Kidney tubule cell (primary cell): ENCODE results near the gene NTN1.
A peak's percentile ranks its signal among the peaks of the same experiment; 100 is the strongest.
"Not testable (repeated sequence)": the region's sequence is repeated elsewhere in the genome, so short reads cannot be mapped to it uniquely, and the experiment has no call there.

Source experiments
- DNase-seq: peaks from one replicate; pipeline ENCODE4 v3.0.0-alpha.2; 2018; ENCODE audit warnings: low spot score

The NTN1 gene

DNA sequence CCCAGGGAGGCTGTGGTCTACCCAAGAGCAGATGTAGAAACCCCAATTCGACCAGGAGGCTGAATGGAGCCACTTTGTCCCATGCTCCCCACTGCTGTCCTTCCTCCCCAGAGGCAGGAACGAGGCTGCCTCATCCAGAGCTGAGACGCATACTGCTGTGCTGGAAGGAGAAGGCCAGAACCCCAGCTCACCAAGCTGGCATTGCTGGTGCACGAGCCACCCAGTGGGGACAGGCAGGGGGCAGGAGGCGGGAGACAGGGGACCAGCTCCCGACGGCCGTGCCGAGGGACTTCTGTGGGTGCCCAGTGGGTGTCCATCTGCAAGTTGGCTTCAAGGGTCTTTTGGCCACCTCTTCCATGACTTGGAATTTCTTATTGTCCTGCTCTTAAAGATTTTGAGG is 66.6 kb downstream of the NTN1 start:
- no peak for DNase-seq

DNA sequence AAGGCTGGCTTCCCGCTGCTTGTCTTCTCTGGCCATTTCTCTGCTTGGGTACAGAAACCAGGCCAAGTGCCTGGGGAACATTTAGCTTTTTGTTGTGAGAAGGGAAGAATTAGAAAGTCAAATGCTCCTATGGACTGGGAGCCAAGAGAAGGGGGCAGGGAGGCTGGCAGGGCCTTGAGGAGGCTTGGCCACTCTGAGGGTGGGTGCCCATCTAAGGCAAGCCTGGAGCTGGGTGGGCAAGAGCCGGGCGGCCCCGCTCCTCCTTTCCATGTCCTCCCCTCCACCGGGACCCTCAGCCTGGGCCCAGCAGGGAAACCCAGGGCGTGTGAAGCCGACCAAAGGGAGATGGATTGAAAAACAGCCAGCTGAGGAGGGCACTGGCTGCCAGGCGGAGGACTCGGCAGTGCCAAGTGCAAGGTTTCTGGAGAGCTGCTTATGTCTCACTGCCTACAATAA is 69.4 kb downstream of the NTN1 start:
- DNase-seq = no peak

DNA sequence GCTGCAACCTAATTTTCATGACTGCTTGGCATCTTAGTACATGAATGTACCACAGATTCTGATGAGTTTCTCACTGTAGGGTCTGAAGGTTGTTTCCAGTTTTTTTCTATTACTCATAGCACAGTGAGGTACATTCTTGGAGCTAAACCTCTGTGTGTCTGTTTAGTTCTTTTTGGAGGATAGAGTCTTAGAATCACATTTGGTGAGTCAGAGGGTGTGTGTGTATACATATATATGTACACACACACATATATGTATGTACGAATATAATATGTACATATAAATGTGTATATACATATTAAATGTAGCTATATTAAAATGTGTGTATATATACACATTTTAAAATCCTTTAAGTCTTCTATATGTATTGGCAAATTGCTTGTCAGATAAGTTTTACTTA is 72.9 kb downstream of the NTN1 start:
- no peak for DNase-seq

DNA sequence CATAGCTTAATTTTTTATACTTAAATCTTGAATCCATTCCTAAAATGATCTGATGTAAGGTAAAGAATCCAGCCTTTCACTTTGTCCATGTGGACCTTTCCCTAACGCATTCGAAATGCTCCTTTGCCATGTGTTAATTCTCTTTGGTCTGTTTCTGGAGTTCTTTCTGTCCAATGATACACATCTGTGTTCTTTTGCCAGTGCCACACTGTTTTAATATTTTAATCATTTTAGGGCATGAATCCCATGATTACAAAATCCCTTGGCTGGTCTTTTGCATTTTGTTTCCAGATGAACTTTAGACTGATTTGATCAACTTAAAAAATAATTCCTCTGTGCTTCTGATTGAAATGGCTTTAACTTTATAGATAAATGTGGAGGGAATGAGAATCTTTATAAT is 74.1 kb downstream of the NTN1 start:
- DNase-seq = no peak

DNA sequence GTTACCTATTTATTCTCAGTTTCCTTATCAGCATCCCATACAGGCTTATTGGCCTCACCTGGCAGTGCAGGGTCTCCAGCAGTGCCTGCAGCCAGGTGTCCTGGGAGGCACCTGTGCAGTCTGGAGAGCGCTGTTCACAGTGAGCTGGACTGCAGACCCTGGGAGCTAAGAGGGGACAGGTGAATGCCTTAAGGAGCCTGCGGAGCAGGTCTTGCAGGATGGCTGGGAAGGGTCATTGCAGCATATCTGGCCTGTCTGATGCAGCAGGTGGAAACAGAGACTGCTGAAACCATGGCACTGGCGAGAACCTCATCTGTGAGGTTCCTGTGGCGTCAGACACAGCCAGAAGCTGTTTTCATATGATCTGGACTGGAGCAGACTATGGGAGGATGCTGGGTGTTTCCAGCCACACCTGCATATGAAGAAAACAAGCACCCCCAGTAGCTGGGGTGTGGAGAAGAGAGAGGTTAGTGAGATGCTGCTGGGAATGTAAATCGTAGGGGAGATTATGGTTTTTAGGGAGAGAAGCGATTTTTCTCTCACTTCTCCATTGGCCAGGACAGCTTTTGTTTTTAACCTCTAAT is 77.0 kb downstream of the NTN1 start:
- DNase-seq = no peak

DNA sequence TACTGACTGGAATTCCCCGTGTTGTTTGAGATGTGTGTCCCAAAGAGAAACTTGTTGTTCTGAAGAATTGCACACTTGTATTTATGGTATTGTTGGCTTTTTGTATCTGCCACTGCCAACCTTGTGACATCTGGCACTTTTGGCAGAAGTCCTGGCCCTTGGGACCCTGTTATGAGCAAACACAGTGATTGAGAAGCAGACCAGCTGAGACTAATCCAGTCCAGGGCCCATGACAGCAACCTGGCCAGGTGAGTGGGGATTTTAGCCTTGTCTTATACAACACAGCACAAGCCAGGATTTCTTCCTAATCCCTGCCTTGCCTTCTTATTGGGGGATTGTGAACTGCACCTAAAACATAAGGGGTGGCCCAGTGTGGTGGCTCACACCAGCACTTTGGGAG is 80.0 kb downstream of the NTN1 start:
- DNase-seq = no peak

DNA sequence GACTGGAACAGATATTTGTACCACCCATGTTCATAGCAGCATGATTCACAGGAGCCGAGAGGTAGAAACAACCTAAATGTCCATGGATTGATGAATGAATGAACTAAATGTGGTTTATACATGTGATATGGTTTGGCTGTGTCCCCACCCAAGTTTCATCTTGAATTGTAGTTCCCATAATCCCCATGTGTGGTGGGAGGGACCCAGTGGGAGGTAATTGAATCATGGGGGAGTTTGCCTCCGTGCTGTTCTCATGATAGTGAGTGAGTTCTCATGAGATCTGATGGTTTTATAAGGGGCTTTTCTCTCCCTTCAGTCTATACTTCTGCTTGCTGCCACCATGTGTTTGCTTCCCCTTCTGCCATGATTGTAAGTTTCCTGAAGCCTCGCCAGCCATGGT is 81.9 kb downstream of the NTN1 start:
- not testable (repeated sequence) for DNase-seq

DNA sequence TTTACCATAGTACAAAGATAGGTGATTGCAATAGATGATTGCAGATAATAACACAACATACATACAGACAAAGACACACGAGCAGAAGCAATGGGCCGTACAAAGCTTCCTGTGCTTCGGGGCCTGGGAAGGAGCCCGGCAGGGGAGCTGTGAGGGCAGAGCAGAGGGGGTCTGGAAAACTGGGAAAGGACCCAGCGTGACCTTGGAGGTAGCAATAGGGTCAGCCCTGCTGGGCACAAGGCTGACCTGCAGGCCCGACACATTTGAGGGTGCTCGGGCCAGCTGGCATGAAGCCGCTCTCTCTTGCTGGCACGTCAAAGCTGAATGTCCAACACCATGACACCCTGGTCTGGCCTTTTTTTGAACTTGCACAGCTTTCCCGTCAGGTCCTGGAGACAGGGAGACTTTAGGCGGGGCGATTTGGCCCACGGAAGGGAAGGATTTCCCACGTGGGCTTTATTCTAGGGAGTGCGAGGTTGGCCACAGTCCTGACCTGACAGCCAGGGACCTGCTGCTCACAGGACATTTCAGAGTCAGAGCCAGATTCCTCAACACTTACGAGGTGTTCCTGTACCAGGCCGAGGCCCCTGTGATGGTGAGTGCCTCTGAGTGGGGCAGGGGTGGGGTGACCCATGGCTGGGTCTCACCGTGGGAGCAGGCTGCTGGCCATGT is 83.2 kb downstream of the NTN1 start:
- no peak for DNase-seq

DNA sequence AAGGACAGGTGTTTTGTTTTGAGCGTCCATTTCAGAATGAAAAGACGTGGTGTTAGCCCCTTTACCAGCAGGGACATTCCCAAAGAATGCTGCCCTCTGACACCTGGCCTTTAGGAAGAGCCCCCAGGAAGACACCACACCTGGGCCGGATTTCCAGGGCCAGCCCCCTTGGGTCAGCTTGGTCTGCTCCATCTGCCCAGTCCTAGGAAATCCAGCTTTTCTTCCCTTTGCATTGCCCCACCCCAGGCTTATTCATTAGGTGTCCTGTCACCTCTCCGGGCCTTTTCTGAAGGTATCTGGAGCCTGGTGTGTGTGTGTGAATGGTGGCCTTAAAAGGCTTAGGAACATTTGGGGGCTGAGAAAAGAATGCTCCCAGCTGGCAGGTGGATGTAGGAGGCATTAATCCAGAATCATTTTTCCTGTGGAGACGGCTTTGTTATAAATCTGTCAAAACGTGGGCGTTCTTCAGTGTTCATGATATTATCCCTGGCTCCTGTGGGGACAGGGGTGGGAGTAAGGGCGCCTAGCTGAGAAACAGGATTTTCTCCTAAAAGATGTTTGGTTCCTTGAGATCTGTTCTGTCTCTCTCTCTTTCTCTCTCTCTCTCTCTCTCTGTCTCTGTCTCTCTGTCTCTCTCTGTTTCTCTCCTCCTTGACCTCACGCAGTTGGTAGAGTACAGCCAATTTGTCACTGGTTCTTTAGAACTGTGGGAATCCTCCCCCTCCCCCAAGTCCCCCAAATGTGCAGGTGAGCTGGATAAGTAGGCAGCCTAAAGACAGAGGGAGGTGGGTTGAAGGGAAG is 84.0 kb downstream of the NTN1 start:
- DNase-seq = no peak

DNA sequence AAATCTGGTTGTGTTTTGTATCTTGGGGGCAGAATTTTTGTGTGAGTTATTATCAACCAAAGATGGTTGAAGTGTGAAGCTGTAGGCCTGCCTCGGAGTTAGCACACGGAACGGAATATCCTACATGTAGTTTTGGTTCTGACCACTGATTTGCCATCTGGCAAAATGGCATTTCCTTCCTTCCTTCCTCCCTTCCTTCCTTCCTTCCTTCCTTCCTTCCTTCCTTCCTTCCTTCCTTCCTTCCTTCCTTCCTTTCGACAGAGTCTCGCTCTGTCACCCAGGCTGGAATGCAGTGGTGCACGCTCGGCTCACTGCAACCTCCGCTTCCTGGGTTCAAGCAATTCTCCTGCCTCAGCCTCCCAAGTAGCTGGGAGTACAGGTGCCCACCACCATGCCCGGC is 85.0 kb downstream of the NTN1 start:
- DNase-seq = not testable (repeated sequence)

DNA sequence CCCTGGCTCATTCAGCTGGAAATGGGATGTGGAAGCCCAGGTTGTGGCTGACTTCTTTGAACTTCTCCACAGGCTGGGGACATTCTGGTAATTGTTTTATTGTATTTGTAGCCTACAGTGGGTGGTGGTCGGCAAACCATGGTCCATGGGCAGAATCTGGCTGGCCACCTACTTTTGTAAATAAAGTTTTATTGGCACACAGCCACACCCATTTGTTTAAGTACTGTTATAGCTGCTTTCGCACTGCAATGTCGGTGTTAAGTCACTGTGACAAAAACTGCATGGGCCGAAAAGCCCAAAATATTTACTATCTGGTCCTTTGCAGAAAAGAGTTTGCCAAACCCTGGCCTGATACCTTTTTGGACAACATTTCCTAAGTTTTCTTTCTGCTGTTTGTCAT is 86.2 kb downstream of the NTN1 start:
- no peak for DNase-seq

DNA sequence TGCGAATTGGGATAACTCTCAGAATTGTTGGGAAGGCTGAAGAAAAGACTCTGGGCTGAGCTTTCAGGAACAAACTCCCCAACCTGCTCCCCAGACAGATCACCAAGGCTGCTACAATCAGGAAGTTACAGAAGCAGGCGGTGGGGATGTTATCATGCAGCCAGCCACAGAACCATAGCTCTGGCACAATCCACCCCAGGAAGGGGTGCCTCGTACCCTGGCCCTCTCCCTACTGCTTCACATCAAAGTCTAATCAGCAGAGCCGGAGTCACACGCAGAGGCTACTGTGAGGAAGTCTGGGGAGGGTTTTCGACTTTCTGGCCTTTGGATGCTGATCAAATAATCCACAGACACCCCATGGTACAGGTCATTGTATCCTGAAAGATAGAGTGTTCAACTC is 86.8 kb downstream of the NTN1 start:
- DNase-seq = no peak

DNA sequence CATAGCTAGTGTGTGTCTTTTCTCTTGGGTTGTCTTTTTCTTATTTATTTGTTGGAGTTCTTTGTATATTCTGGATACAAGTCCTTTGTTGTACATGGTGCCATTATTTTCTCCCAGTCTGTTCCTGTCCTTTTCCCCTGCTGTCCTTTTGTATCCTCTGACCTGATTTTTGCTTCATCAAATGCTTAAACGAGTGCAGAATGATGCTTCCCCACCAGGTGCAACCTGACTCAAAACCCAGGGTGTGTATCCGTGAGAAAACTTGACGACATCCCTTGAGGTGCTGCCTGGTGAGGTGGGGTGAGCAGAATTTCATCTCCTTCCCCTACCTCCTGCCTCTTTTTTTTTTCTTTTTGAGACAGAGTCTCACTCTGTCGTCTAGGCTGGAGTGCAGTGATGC is 88.6 kb downstream of the NTN1 start:
- DNase-seq = no peak

DNA sequence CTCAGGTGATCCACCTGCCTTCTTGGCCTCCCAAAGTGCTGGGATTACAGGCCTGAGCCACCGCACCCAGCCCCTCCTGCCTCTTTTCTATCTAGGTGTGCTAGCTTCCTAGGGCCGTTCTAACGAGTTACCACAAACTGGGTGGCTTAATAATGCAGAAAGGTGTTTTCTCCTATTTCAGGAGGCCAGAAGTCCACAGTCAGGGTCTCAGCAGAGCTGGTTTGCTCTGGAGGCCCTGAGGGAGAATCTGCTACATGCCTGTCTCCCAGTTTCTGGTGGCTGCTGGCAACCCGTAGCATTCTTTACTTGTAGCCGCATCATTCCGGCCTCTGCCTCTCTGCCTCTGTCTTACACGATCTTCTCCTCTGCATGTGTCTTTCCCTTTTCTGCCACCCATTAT is 89.2 kb downstream of the NTN1 start:
- no peak for DNase-seq

DNA sequence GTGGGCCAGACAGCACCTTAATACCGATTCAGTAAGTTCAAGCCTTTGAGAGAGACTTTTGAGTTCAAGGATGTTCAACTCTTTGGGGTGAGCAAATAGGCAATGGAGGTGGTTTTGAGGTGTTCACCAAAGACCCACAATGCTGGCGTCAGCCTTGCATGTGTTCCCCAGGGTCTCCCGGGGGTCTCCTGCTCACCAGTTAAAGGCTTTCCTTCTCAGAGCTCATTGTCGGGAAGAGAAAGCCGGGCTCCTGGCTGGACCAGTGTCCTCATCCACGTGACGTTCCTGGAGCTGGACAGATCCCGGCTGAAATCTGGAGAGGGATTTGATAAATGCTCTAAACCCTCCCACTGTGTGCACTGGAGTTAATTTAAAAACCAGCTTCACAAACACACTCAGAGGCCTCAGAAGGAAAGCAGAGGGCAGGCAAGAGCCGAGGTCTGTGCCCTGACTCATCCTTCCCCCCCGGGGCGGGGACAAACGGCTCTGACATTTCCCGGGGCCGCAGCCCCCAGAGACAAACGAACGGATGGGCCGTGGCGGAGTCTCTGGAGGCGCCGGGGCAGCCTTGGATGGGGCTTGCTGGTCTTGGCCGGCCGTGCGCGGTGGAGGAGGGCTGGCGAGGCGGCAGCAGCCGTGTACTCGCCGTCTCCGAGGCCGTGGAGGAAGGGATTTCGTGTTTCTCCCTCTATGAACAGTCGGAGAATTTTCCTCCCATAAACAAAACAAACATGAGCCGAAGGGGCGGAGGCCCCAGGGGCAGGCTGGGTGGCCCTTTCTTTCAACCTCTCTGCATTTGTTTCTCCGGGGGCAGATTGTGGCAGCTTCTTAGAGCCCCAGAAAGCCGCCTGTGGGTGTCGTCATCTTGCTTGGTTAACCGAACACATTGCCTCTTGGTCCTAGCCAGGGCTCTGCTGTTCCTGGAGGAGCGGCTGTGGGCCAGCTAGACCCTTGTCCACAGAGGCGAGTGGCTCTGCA is 94.2 kb downstream of the NTN1 start:
- DNase-seq = peak; percentile 62

DNA sequence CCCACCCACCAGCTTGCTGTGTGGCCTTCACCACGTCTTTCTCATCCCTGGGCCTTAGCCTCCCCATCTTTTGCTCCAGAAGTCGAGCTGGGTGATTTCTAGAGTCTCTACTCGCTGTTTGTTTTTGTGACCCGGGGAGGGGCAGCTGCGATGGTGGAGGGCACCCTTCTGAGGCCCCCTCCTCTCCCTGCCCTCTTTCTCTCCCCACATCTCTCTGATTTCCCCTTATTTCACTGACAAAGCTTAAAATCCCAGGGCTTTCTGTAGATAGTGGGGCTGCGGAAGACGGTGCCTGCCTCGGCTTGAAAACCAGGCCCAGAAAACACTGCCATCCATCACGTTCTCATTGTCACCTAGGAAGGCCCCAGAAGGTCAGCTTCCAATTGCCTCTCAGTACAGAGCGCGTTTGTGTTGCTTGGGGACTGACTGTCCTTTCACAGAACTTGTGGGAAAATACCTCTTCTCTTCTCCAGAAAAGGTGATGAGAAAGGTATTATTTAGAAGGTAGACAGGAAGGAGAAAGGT is 95.1 kb downstream of the NTN1 start:
- no peak for DNase-seq

DNA sequence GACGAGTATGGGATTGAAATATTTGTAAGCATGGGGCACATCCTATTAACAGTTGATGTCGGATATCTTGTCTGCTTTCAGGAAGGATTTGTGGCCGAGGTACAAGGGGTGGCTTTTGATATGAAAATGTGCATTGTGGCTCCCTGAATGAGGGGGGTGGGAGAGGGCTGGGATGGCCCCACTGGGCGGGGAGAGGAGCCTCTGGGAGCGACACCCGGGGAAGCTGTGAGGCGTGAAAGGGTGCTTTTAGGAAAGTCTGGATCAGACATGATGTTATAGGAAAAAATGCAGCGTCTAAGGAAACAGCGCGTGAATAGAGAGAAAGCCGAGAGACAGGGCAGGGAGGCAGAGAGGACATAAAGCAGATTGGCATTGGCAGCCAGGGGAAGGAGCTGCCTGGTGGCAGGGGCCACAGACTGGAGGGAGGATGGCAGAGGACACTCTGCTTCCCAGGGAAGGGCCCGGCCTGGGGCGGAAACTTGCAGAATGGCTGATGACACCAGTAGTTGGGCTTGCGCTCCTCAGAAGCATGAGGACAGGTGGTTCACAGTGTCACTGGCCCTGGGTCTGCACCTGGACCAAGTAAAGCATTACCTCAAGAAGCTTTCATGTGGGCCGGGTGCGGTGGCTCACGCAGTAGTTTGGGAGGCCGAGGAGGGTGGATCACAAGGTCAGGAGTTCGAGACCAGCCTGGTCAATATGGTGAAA is 95.7 kb downstream of the NTN1 start:
- no peak for DNase-seq

DNA sequence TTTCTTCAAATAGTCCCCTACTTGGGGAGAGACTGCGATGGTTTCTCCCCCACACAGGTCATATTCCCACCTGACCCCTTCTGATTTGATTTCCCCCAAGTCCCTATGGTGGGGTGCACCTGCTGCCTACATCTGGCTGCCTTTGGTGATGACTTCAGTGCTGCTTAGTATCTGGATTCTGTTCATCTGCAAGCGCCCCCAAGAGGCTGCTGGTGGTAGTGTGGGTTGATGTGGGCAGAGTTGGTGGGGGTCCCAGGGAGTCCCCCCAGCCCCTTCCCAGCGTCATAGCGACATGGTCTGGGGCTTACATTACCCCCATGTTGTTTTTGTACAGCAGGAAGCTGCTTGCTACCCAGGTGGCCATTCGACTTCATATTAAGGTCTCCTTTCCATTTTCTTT is 99.2 kb downstream of the NTN1 start:
- no peak for DNase-seq

DNA sequence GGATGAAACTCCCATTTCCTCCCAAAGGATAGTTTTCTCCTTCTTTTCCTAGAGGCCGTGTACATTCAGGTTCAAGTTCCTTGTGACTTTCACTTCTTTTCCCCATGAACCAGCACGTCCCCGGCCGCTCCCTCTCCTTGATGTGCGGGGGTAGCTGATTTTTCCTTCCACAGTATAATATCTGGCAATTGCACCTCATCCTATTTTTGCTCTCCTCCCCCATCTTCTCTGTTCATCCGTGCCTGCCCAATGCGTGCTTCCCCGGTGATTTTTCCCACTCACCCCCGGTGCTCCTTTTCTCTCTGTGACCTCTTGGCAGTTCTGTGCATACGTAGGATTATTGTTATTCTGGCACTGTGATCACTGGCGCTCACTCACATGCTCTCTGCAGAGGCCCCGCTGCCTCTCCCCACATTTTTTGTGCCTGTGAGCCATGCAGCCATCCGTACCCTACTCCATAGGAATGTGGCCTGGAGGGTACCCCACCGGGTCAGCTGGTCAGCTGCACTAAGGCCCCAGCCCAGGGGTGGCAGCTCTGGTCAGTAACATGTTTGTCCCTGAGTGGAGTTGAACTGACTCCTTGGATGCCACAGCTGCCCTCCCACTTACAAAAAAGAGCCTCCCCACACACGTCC is 100.0 kb downstream of the NTN1 start:
- DNase-seq = no peak

DNA sequence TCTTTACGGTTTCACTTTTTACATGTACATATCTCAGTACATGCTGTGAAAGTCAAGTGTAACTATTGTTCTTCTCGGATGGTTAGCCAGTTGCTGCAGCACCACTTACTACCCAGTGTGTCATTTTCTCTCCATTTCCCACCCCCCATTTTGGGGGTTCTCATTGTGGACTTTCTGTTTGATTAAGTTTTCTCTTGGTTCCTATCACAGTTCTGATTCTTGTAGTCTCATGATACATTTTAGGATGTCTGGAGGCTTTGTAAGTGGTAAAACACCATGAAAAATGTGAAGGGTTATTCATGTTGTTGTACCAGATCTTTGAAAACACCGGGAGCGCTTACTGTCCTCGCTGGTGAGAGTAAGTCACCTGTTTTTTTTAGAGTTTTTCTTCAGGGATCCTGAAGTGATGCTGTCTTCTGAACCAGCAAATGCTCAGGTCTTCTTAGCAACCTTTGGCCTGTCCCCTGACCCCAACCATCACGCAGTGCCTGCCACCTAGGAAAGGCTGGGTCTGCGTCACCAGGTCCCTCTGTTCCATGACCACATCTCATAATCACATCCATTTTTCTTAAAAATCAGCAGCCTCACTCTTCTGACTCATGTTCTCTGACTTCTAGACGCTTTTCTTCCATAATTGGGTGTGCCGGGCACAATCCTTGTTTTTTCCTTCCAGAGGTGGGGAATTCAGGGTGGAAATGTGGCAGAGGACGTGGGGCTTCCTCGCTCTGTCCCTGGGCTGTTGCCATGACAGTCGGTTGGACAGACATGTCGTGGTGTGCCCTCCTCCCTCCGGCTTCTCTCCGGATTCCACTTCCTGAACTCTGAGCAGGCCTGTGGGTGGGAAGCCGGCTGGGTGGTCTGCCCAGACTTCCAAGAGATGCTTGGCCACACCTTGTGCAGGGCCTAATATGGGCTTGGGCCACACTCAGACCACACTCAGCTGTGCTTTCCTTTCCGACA is 102.6 kb downstream of the NTN1 start:
- no peak for DNase-seq
